SU-DHL-6 (cell line): ENCODE results near the gene HHAT.

ENCODE experiments used
- CTCF ChIP-seq: fragments of 200-600 bp; sonication (generic); IDR thresholded peaks from one replicate; pipeline ENCODE4 v1.5.1; 2017; ENCODE audit warnings: antibody characterized with exemption, mild to moderate bottlenecking, low read length, moderate library complexity; ENCODE audit not compliant: insufficient read depth, poor library complexity, severe bottlenecking
- EZH2phosphoT487 ChIP-seq: fragments of 200-600 bp; sonication (generic), shearing (Covaris generic); conservative IDR thresholded peaks from 2 replicates; pipeline ENCODE4 v1.6.1; 2018; ENCODE audit warnings: mild to moderate bottlenecking, antibody characterized with exemption, low read length, moderate library complexity, mixed read lengths

- TF ChIP-seq CTCF (no peak), EZH2phosphoT487 (no peak)
These were observed 15.6 kb upstream of the HHAT start for GRCh38 chr1:210313046-210313595.
